Measurements from ENCODE around the gene CC2D2A.

Gene CC2D2A

GRCh38 chr4:15521442-15522039, 51.9 kb downstream of the CC2D2A start:
- DNase-seq: no peak

GRCh38 chr4:15525080-15525479, 55.4 kb downstream of the CC2D2A start:
- DNase-seq: no peak

- no peak for DNase-seq
Measured at GRCh38 chr4:15526924-15527592, 57.4 kb downstream of the CC2D2A start.

GRCh38 chr4:15531792-15532191, 62.1 kb downstream of the CC2D2A start:
- DNase-seq: no peak

- DNase-seq: no peak
Measured at GRCh38 chr4:15533817-15534216, 64.1 kb downstream of the CC2D2A start.

GRCh38 chr4:15535599-15535998, 65.9 kb downstream of the CC2D2A start:
- no peak for DNase-seq

- DNase-seq: no peak
Measured at GRCh38 chr4:15536552-15537499, 67.1 kb downstream of the CC2D2A start.

GRCh38 chr4:15541941-15542340, 72.3 kb downstream of the CC2D2A start:
- DNase-seq: no peak

GRCh38 chr4:15542760-15543159, 73.1 kb downstream of the CC2D2A start:
- DNase-seq: no peak

- DNase-seq: no peak
Measured at GRCh38 chr4:15543537-15544247, 74.0 kb downstream of the CC2D2A start.

GRCh38 chr4:15544248-15544729, 74.6 kb downstream of the CC2D2A start:
- DNase-seq: no peak

- no peak for DNase-seq
Measured at GRCh38 chr4:15545371-15545770, 75.7 kb downstream of the CC2D2A start.

GRCh38 chr4:15547392-15547791, 77.7 kb downstream of the CC2D2A start:
- DNase-seq: no peak

- DNase-seq: no peak
Measured at GRCh38 chr4:15550491-15550890, 80.8 kb downstream of the CC2D2A start.

GRCh38 chr4:15551740-15552446, 82.2 kb downstream of the CC2D2A start:
- no peak for DNase-seq

- no peak for DNase-seq
Measured at GRCh38 chr4:15552557-15553362, 83.1 kb downstream of the CC2D2A start.

- no peak for DNase-seq
Measured at GRCh38 chr4:15556511-15557092, 86.9 kb downstream of the CC2D2A start.

GRCh38 chr4:15557786-15558550, 88.3 kb downstream of the CC2D2A start:
- DNase-seq: no peak

GRCh38 chr4:15558561-15558960, 88.9 kb downstream of the CC2D2A start:
- no peak for DNase-seq

- DNase-seq: no peak
Measured at GRCh38 chr4:15562114-15562513, 92.4 kb downstream of the CC2D2A start.

Measured in stimulated activated naive CD4-positive, alpha-beta T cell treated with Interleukin-2 at 50 U/mL for 16 hours (primary cell).